Esophagus squamous epithelium (tissue), 4 donors: ENCODE data around the gene FAM83F.

Experiments
- CTCF ChIP-seq, 6 experiments: fragments of 450-650 bp in 4 of 6; fragments of 200-600 bp in 2 of 6; sonication (generic) in 2 of 6; IDR thresholded peaks; one replicate each; pipeline ENCODE4 v1.5.1; 2016 to 2019; ENCODE audit warnings: antibody characterized with exemption in 6 of 6, mild to moderate bottlenecking in 4 of 6, moderate library complexity in 4 of 6
- POLR2A ChIP-seq, 4 donors: fragments of 450-650 bp; IDR thresholded peaks; one replicate each; pipeline ENCODE4 v1.6.1; 2017; ENCODE audit warnings: antibody characterized with exemption in 4 of 4, mild to moderate bottlenecking in 4 of 4, moderate library complexity in 3 of 4

- TF ChIP-seq POLR2A (IDR thresholded peaks at IDR 0.05) (no peak), CTCF (IDR thresholded peaks at IDR 0.05) (no peak)
These were observed 58.7 kb downstream of the FAM83F start for GRCh38 chr22:40053460-40053859.
